ENCODE measurements around the gene ABCA3. TPM values are rescaled to one million over a fixed set of nuclear protein-coding genes. Genes with fewer than 3 reads are reported as not detected.
"Not testable (repeated sequence)": the region's sequence is repeated elsewhere in the genome, so short reads cannot be mapped to it uniquely, and the experiment has no call there.

ABCA3 gene
- total RNA-seq, 1 experiment from 2014 or later = 9.0 TPM

- DNase-seq (ENCODE audit: low spot score) = no peak
- Histone ChIP-seq H3K4me3 (ENCODE audit: low read depth, low read length, poor library complexity, severe bottlenecking) (no peak overlapping the region), H3K27me3 (replicated peaks; ENCODE audit: insufficient read depth, low read depth, low read length, poor library complexity) (no peaks in the 10 kb centered on the region), H3K9me3 (ENCODE audit: low read depth, low read length, poor library complexity, severe bottlenecking) (no peaks in the 10 kb centered on the region), H3K27ac (ENCODE audit: low read depth, low read length, poor library complexity, severe bottlenecking) (no peak overlapping the region), H3K36me3 (ENCODE audit: insufficient read depth, low read length, poor library complexity, severe bottlenecking) (peaks cover 98% of the 10 kb centered on the region), H3K4me1 (ENCODE audit: insufficient read depth, low read length, poor library complexity, severe bottlenecking) (no peaks in the 10 kb centered on the region)
- ChIA-PET CTCF (no interaction called here), POLR2A (ENCODE audit: low non-redundant PET) (no interaction called here)
- intact Hi-C loops (cut with micrococcal nuclease; ENCODE audit: unreplicated experiment) = loop anchor here (10.0 kb wide), 1 partner anchor 245 kb away; no protein-coding TSS in a partner anchor
- BruUV-seq (replicated peaks) = no TSS peak
- TF ChIP-seq CTCF (conservative IDR thresholded peaks at IDR 0.05; ENCODE audit: low read depth, low read length) (no peak), EZH2 (IDR thresholded peaks at IDR 0.05; ENCODE audit: borderline replicate concordance, low read depth, low read length, poor library complexity, severe bottlenecking) (no peak)
These were observed 80.3 kb downstream of the ABCA3 start for GRCh38 chr16:2260250-2260649.

DNA sequence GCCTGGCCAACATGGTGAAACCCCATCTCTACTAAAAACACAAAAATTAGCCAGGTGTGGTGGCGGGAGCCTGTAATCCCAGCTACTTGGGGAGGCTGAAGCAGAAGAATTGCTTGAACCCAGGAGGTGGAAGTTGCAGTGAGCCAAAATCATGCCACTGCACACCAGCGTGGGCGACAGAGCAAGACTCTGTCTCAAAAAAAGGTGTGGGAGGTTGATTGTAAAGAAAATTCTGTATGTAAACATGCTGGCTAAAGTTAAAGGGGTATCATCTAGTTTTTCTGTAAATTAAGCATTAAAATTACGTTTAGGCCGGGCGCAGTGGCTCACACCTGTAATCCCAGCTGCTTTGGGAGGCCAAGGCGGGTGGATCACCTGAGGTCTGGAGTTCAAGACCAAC lies 82.0 kb downstream of the ABCA3 start:
- POLR2A ChIA-PET (ENCODE audit: low non-redundant PET); H3K9me3 ChIP-seq (ENCODE audit: low read depth, low read length, poor library complexity, severe bottlenecking); H3K4me1 ChIP-seq (ENCODE audit: insufficient read depth, low read length, poor library complexity, severe bottlenecking); DNase-seq (ENCODE audit: low spot score); H3K4me3 ChIP-seq (ENCODE audit: low read depth, low read length, poor library complexity, severe bottlenecking); intact Hi-C loops (cut with micrococcal nuclease; ENCODE audit: unreplicated experiment); CTCF ChIA-PET; H3K27me3 ChIP-seq (replicated peaks; ENCODE audit: insufficient read depth, low read depth, low read length, poor library complexity); H3K27ac ChIP-seq (ENCODE audit: low read depth, low read length, poor library complexity, severe bottlenecking); BruUV-seq (replicated peaks): not testable (repeated sequence)
- H3K36me3 ChIP-seq (ENCODE audit: insufficient read depth, low read length, poor library complexity, severe bottlenecking) = peaks cover 99% of the 10 kb centered on the region

GRCh38 chr16:2257726-2258125 lies 82.8 kb downstream of the ABCA3 start:
- TF ChIP-seq CTCF (conservative IDR thresholded peaks at IDR 0.05; ENCODE audit: low read depth, low read length) = no peak
- no peak for TF ChIP-seq EZH2 (IDR thresholded peaks at IDR 0.05; ENCODE audit: borderline replicate concordance, low read depth, low read length, poor library complexity, severe bottlenecking)
- Histone ChIP-seq H3K4me3 (ENCODE audit: low read depth, low read length, poor library complexity, severe bottlenecking) (no peak overlapping the region), H3K4me1 (ENCODE audit: insufficient read depth, low read length, poor library complexity, severe bottlenecking) (no peaks in the 10 kb centered on the region), H3K27ac (ENCODE audit: low read depth, low read length, poor library complexity, severe bottlenecking) (no peak overlapping the region), H3K9me3 (ENCODE audit: low read depth, low read length, poor library complexity, severe bottlenecking) (no peaks in the 10 kb centered on the region), H3K36me3 (ENCODE audit: insufficient read depth, low read length, poor library complexity, severe bottlenecking) (peaks cover 93% of the 10 kb centered on the region), H3K27me3 (replicated peaks; ENCODE audit: insufficient read depth, low read depth, low read length, poor library complexity) (no peaks in the 10 kb centered on the region)
- intact Hi-C loops (cut with micrococcal nuclease; ENCODE audit: unreplicated experiment) = no loop called here
- no peak for DNase-seq (ENCODE audit: low spot score)
- no TSS peak for BruUV-seq (replicated peaks)
- POLR2A ChIA-PET (ENCODE audit: low non-redundant PET) = no interaction called here
- CTCF ChIA-PET = no interaction called here

- Histone ChIP-seq H3K36me3 (ENCODE audit: insufficient read depth, low read length, poor library complexity, severe bottlenecking) (peaks cover 88% of the 10 kb centered on the region), H3K27ac (ENCODE audit: low read depth, low read length, poor library complexity, severe bottlenecking) (no peak overlapping the region), H3K4me3 (ENCODE audit: low read depth, low read length, poor library complexity, severe bottlenecking) (no peak overlapping the region), H3K9me3 (ENCODE audit: low read depth, low read length, poor library complexity, severe bottlenecking) (no peaks in the 10 kb centered on the region), H3K4me1 (ENCODE audit: insufficient read depth, low read length, poor library complexity, severe bottlenecking) (peaks cover 5% of the 10 kb centered on the region), H3K27me3 (replicated peaks; ENCODE audit: insufficient read depth, low read depth, low read length, poor library complexity) (no peaks in the 10 kb centered on the region)
- BruUV-seq (replicated peaks) = no TSS peak
- intact Hi-C loops (cut with micrococcal nuclease; ENCODE audit: unreplicated experiment) = no loop called here
- ChIA-PET CTCF (interaction anchor here (0.6 kb wide), 1 partner anchor 535 kb away, joined by 5 read pairs; no protein-coding TSS in a partner anchor), POLR2A (ENCODE audit: low non-redundant PET) (no interaction called here)
- no peak for DNase-seq (ENCODE audit: low spot score)
- no peak for TF ChIP-seq EZH2 (IDR thresholded peaks at IDR 0.05; ENCODE audit: borderline replicate concordance, low read depth, low read length, poor library complexity, severe bottlenecking)
- no peak for TF ChIP-seq CTCF (conservative IDR thresholded peaks at IDR 0.05; ENCODE audit: low read depth, low read length)
These were observed 83.9 kb downstream of the ABCA3 start for GRCh38 chr16:2256531-2257140.
